ENCODE data around the gene RAB6B.

The RAB6B gene

GRCh38 chr3:133897547-133897946 lies 1.9 kb upstream of the RAB6B start:
- no peak for ATAC-seq
- no peak for TF ChIP-seq ZNF70 (CRISPR knock-in tag; IDR thresholded peaks at IDR 0.05)
- no peak for TF ChIP-seq ZNF565 (CRISPR knock-in tag; conservative IDR thresholded peaks at IDR 0.05; ENCODE audit: low read depth)
- TF ChIP-seq CSRNP3 (CRISPR knock-in tag; IDR thresholded peaks at IDR 0.05) = no peak
- no peak for TF ChIP-seq ZFP3 (CRISPR knock-in tag; IDR thresholded peaks at IDR 0.05)
- TF ChIP-seq SNAI2 (CRISPR knock-in tag; IDR thresholded peaks at IDR 0.05) = no peak
- no peak for TF ChIP-seq GLIS3 (CRISPR knock-in tag; IDR thresholded peaks at IDR 0.05)
- TF ChIP-seq OSR1 (CRISPR knock-in tag; IDR thresholded peaks at IDR 0.05) = no peak
- TF ChIP-seq PPARA (CRISPR knock-in tag; IDR thresholded peaks at IDR 0.05; ENCODE audit: borderline replicate concordance) = no peak
- no peak for TF ChIP-seq ARNTL (CRISPR knock-in tag; IDR thresholded peaks at IDR 0.05; ENCODE audit: borderline replicate concordance, low read depth)
- no peak for TF ChIP-seq RARB (CRISPR knock-in tag; IDR thresholded peaks at IDR 0.05)
- no peak for TF ChIP-seq TCF4 (CRISPR knock-in tag; IDR thresholded peaks at IDR 0.05; ENCODE audit: borderline replicate concordance)

GRCh38 chr3:133896002-133896761 lies 500 bp upstream of the RAB6B start:
- ATAC-seq = peak; percentile 40
- no peak for TF ChIP-seq POU6F1 (CRISPR knock-in tag; IDR thresholded peaks at IDR 0.05; ENCODE audit: borderline replicate concordance, low read depth)
- TF ChIP-seq GLIS3 (CRISPR knock-in tag; IDR thresholded peaks at IDR 0.05) = no peak
- no peak for TF ChIP-seq SNAI2 (CRISPR knock-in tag; IDR thresholded peaks at IDR 0.05)
- no peak for TF ChIP-seq PATZ1 (CRISPR knock-in tag; IDR thresholded peaks at IDR 0.05; ENCODE audit: borderline replicate concordance)
- no peak for TF ChIP-seq PPARA (CRISPR knock-in tag; IDR thresholded peaks at IDR 0.05; ENCODE audit: borderline replicate concordance)
- no peak for TF ChIP-seq CSRNP3 (CRISPR knock-in tag; IDR thresholded peaks at IDR 0.05)
- TF ChIP-seq ESRRG (CRISPR knock-in tag; IDR thresholded peaks at IDR 0.05) = no peak
- no peak for TF ChIP-seq ZNF565 (CRISPR knock-in tag; conservative IDR thresholded peaks at IDR 0.05; ENCODE audit: low read depth)
- no peak for TF ChIP-seq ZC3H10 (CRISPR knock-in tag; IDR thresholded peaks at IDR 0.05)
- TF ChIP-seq ZNF70 (CRISPR knock-in tag; IDR thresholded peaks at IDR 0.05) = no peak
- TF ChIP-seq ZFP30 (CRISPR knock-in tag; IDR thresholded peaks at IDR 0.05) = no peak
- TF ChIP-seq ARNTL (CRISPR knock-in tag; IDR thresholded peaks at IDR 0.05; ENCODE audit: borderline replicate concordance, low read depth) = no peak
- TF ChIP-seq TCF4 (CRISPR knock-in tag; IDR thresholded peaks at IDR 0.05; ENCODE audit: borderline replicate concordance) = no peak

- peak; percentile 58 for ATAC-seq
- TF ChIP-seq ZC3H10 (CRISPR knock-in tag; IDR thresholded peaks at IDR 0.05) (no peak), ZFP3 (CRISPR knock-in tag; IDR thresholded peaks at IDR 0.05) (no peak), TSHZ2 (CRISPR knock-in tag; IDR thresholded peaks at IDR 0.05) (no peak), ZNF8 (CRISPR knock-in tag; IDR thresholded peaks at IDR 0.05) (no peak), OSR1 (CRISPR knock-in tag; IDR thresholded peaks at IDR 0.05) (no peak), ARNTL (CRISPR knock-in tag; IDR thresholded peaks at IDR 0.05; ENCODE audit: borderline replicate concordance, low read depth) (no peak), RARB (CRISPR knock-in tag; IDR thresholded peaks at IDR 0.05) (no peak), BACH2 (CRISPR knock-in tag; IDR thresholded peaks at IDR 0.05; ENCODE audit: borderline replicate concordance) (no peak), PPARA (CRISPR knock-in tag; IDR thresholded peaks at IDR 0.05; ENCODE audit: borderline replicate concordance) (no peak), GLIS3 (CRISPR knock-in tag; IDR thresholded peaks at IDR 0.05) (no peak), CSDC2 (CRISPR knock-in tag; IDR thresholded peaks at IDR 0.05) (no peak), TOX (CRISPR knock-in tag; IDR thresholded peaks at IDR 0.05; ENCODE audit: borderline replicate concordance) (no peak), ZFP30 (CRISPR knock-in tag; IDR thresholded peaks at IDR 0.05) (no peak), POU6F1 (CRISPR knock-in tag; IDR thresholded peaks at IDR 0.05; ENCODE audit: borderline replicate concordance, low read depth) (no peak), ISL1 (CRISPR knock-in tag; IDR thresholded peaks at IDR 0.05) (no peak)
These were observed 1.1 kb downstream of the RAB6B start for GRCh38 chr3:133894353-133895207.

Data from SK-N-SH treated with all-trans-retinoic acid at 6 μM for 48 hours (cell line).